Adrenal gland (tissue), 5 donors: Measurements from ENCODE around the gene LMF1.

Source experiments
- POLR2A ChIP-seq, 2 donors: fragments of 450-650 bp; IDR thresholded peaks; one replicate each; pipeline ENCODE4 v1.6.1; 2017; ENCODE audit warnings: antibody characterized with exemption in 2 of 2, mild to moderate bottlenecking in 2 of 2, moderate library complexity in 1 of 2
- TF ChIP-seq, protein P1 (sequence below), 6 experiments: fragments of 450-650 bp in 4 of 6; fragments of 200-600 bp in 2 of 6; sonication (generic) in 1 of 6; IDR thresholded peaks; 1 replicate in 5 of 6; 2 replicates in 1 of 6; pipeline versions ENCODE4 v1.5.1 to v1.8.0; 2016 to 2021; ENCODE audit warnings: antibody characterized with exemption in 6 of 6, mild to moderate bottlenecking in 2 of 6, moderate library complexity in 1 of 6
- donor health status: DM: no; HTN: no; CAD: no.

DNA sequence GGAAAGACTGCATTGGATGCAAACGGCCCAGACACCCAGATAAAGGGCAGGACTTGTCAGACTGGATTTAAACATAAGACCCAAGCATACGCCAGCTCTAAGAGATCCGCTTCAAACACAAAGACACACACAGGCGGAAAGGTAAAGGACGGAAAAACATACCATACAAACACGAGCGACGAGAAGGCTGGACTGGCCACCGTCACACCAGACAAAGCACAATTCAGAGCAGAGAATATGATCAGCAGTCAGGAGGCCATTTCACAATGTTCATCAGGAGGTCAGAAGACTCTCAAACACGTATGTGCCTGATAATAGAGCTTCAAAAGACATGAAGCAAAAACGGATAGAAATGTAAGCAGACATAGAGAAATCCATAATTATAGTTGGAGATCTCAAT lies 85.4 kb downstream of the LMF1 start:
- TF ChIP-seq POLR2A (IDR thresholded peaks at IDR 0.05) = no peak
- TF ChIP-seq, protein P1, sequence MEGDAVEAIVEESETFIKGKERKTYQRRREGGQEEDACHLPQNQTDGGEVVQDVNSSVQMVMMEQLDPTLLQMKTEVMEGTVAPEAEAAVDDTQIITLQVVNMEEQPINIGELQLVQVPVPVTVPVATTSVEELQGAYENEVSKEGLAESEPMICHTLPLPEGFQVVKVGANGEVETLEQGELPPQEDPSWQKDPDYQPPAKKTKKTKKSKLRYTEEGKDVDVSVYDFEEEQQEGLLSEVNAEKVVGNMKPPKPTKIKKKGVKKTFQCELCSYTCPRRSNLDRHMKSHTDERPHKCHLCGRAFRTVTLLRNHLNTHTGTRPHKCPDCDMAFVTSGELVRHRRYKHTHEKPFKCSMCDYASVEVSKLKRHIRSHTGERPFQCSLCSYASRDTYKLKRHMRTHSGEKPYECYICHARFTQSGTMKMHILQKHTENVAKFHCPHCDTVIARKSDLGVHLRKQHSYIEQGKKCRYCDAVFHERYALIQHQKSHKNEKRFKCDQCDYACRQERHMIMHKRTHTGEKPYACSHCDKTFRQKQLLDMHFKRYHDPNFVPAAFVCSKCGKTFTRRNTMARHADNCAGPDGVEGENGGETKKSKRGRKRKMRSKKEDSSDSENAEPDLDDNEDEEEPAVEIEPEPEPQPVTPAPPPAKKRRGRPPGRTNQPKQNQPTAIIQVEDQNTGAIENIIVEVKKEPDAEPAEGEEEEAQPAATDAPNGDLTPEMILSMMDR (IDR thresholded peaks at IDR 0.05) = no peak
